SU-DHL-6 (cell line): ENCODE results near the gene M1AP.

ENCODE experiments used
- EZH2phosphoT487 ChIP-seq: fragments of 200-600 bp; sonication (generic), shearing (Covaris generic); conservative IDR thresholded peaks from 2 replicates; pipeline ENCODE4 v1.6.1; 2018; ENCODE audit warnings: mild to moderate bottlenecking, antibody characterized with exemption, low read length, moderate library complexity, mixed read lengths
- TF ChIP-seq, protein P1 (sequence below): fragments of 200-600 bp; sonication (generic); IDR thresholded peaks from one replicate; pipeline ENCODE4 v1.5.1; 2017; ENCODE audit warnings: antibody characterized with exemption, mild to moderate bottlenecking, low read length, moderate library complexity; ENCODE audit not compliant: insufficient read depth, poor library complexity, severe bottlenecking

DNA sequence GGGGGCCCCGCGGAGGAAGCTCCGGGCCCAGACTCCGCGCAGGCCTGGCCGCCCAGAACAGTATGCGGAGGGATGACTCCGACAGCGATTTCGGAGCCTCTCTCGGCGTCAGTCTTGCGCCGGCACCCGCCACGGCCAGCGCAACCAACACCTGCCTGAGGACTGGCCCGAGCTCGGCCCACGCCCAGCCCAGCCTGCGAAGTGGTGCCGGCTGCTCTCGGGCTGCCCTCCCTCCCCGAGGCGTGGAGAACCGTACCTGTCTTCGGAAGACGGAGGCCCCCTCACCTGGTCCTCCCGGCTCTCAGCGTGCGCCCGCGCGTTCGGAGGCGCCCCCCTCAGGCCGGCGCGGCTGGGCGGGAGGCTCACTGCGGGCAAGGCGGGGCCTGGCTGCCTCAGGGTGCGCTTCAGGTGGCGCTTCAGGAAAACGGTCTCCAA lies at the start of gene M1AP:
- TF ChIP-seq, protein P1, sequence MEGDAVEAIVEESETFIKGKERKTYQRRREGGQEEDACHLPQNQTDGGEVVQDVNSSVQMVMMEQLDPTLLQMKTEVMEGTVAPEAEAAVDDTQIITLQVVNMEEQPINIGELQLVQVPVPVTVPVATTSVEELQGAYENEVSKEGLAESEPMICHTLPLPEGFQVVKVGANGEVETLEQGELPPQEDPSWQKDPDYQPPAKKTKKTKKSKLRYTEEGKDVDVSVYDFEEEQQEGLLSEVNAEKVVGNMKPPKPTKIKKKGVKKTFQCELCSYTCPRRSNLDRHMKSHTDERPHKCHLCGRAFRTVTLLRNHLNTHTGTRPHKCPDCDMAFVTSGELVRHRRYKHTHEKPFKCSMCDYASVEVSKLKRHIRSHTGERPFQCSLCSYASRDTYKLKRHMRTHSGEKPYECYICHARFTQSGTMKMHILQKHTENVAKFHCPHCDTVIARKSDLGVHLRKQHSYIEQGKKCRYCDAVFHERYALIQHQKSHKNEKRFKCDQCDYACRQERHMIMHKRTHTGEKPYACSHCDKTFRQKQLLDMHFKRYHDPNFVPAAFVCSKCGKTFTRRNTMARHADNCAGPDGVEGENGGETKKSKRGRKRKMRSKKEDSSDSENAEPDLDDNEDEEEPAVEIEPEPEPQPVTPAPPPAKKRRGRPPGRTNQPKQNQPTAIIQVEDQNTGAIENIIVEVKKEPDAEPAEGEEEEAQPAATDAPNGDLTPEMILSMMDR, result no peak
- TF ChIP-seq EZH2phosphoT487, result no peak
